IMR-90 (cell line): ENCODE results near the gene PALM. TPM values are rescaled to one million over a fixed set of nuclear protein-coding genes. Genes with fewer than 3 reads are reported as not detected.

Experiments used
- ATAC-seq: fragments of 200-7000 bp; cut with Tn5 transposase; 2 replicates; pipeline ENCODE4 v1.9.1; 2020; ENCODE audit warnings: low read depth, mild to moderate bottlenecking, moderate library complexity
- BruUV-seq: library from RNA; stranded (reverse); fragments of 400-500 nt; replicated peaks from 2 replicates; lab custom pipeline; 2021; lab: Mats Ljungman, UMichigan
- CTCF ChIA-PET: fragments of 300-600 bp; formaldehyde crosslinking; extraction: SDS; loops from one replicate; lab custom pipeline; 2021; ENCODE audit warnings: antibody characterized with exemption; lab: Yijun Ruan, JAX
- POLR2A ChIA-PET: fragments of 300-600 bp; sonication (Branson Sonifier 250); formaldehyde crosslinking; loops from one replicate; lab custom pipeline; 2022; ENCODE audit warnings: antibody characterized with exemption; ENCODE audit not compliant: unreplicated experiment; lab: Charles Lee
- DNase-seq: peaks from one replicate; pipeline ENCODE4 v3.0.0; 2013
- H2AFZ ChIP-seq: replicated peaks from 2 replicates; pipeline ENCODE3; 2013; ENCODE audit warnings: low read length, mild to moderate bottlenecking; ENCODE audit not compliant: poor library complexity
- H2AK5ac ChIP-seq: 2 replicates; pipeline ENCODE4 v1.6.1; 2013; ENCODE audit warnings: low read depth, low read length, inconsistent platforms
- H2AK9ac ChIP-seq: replicated peaks from 2 replicates; pipeline ENCODE3; 2013; ENCODE audit warnings: mild to moderate bottlenecking, low read depth, low read length, moderate library complexity; ENCODE audit not compliant: poor library complexity
- H2BK120ac ChIP-seq: 2 replicates; pipeline ENCODE4 v1.6.1; 2013; ENCODE audit warnings: low read depth, low read length, inconsistent platforms
- H2BK15ac ChIP-seq: 3 replicates; pipeline ENCODE4 v1.6.1; 2013; ENCODE audit warnings: low read depth, low read length, inconsistent platforms
- H2BK20ac ChIP-seq: 2 replicates; pipeline ENCODE4 v1.6.1; 2013; ENCODE audit warnings: low read depth, mild to moderate bottlenecking, inconsistent platforms, low read length, moderate library complexity
- H2BK5ac ChIP-seq: 2 replicates; pipeline ENCODE4 v1.6.1; 2013; ENCODE audit warnings: mild to moderate bottlenecking, low read depth, low read length, inconsistent platforms; ENCODE audit not compliant: poor library complexity, severe bottlenecking
- H3K14ac ChIP-seq: replicated peaks from 2 replicates; pipeline ENCODE4 v1.6.1; 2013; ENCODE audit warnings: low read depth, low read length, inconsistent platforms
- H3K18ac ChIP-seq: 2 replicates; pipeline ENCODE4 v1.6.1; 2013; ENCODE audit warnings: low read depth, low read length, control low read depth
- H3K23ac ChIP-seq: 2 replicates; pipeline ENCODE4 v1.6.1; 2013; ENCODE audit warnings: low read depth, low read length, inconsistent platforms
- H3K27ac ChIP-seq: 2 replicates; pipeline ENCODE4 v1.5.1; 2013; ENCODE audit warnings: mild to moderate bottlenecking, control low read depth, low read length; ENCODE audit not compliant: insufficient read depth
- H3K27me3 ChIP-seq: 2 replicates; pipeline ENCODE4 v1.6.1; 2013; ENCODE audit warnings: low read length; ENCODE audit not compliant: control insufficient read depth, insufficient read depth
- H3K36me3 ChIP-seq: 2 replicates; pipeline ENCODE4 v1.6.1; 2013; ENCODE audit warnings: low read length, mixed read lengths; ENCODE audit not compliant: control insufficient read depth, insufficient read depth
- H3K4ac ChIP-seq: 2 replicates; pipeline ENCODE4 v1.6.1; 2013; ENCODE audit warnings: low read depth, low read length, inconsistent platforms
- H3K4me1 ChIP-seq: 2 replicates; pipeline ENCODE4 v1.6.1; 2013; ENCODE audit warnings: low read length, mixed read lengths; ENCODE audit not compliant: control insufficient read depth, insufficient read depth
- H3K4me2 ChIP-seq: 2 replicates; pipeline ENCODE4 v1.6.1; 2013; ENCODE audit warnings: low read depth, mild to moderate bottlenecking, control low read depth, low read length, moderate library complexity
- H3K4me3 ChIP-seq: 2 replicates; pipeline ENCODE4 v1.5.1; 2013; ENCODE audit warnings: low read depth, mild to moderate bottlenecking, control low read depth, low read length, moderate library complexity; ENCODE audit not compliant: insufficient read depth
- H3K56ac ChIP-seq: 2 replicates; pipeline ENCODE4 v1.6.1; 2013; ENCODE audit warnings: low read length, inconsistent platforms; ENCODE audit not compliant: insufficient read depth; ENCODE audit errors: extremely low read depth
- H3K79me1 ChIP-seq, 2 experiments: 2 replicates each; pipeline ENCODE4 v1.6.1; 2013; ENCODE audit warnings: low read length in 2 of 2, inconsistent platforms in 1 of 2, low read depth in 1 of 2
- H3K9ac ChIP-seq: 2 replicates; pipeline ENCODE4 v1.6.1; 2013; ENCODE audit warnings: low read depth, low read length, control low read depth
- H3K9me1 ChIP-seq: 2 replicates; pipeline ENCODE4 v1.6.1; 2013; ENCODE audit warnings: low read length, inconsistent platforms; ENCODE audit not compliant: insufficient read depth
- H3K9me3 ChIP-seq: 2 replicates; pipeline ENCODE4 v1.6.1; 2013; ENCODE audit warnings: low read length; ENCODE audit not compliant: control insufficient read depth, insufficient read depth
- H4K20me1 ChIP-seq: 2 replicates; pipeline ENCODE4 v1.6.1; 2013; ENCODE audit warnings: low read length, inconsistent platforms; ENCODE audit not compliant: insufficient read depth
- H4K5ac ChIP-seq: 2 replicates; pipeline ENCODE4 v1.6.1; 2013; ENCODE audit warnings: mild to moderate bottlenecking, low read depth, low read length, control low read depth
- H4K8ac ChIP-seq, 2 experiments: 2 replicates each; pipeline ENCODE4 v1.6.1; 2013; ENCODE audit warnings: low read depth in 2 of 2, low read length in 2 of 2, control low read depth in 1 of 2, inconsistent platforms in 1 of 2
- H4K91ac ChIP-seq: 2 replicates; pipeline ENCODE4 v1.6.1; 2013; ENCODE audit warnings: low read depth, low read length, inconsistent platforms; ENCODE audit not compliant: insufficient read depth
- MAZ ChIP-seq: IDR thresholded peaks from 2 replicates; pipeline ENCODE4 v1.6.1; 2012; ENCODE audit warnings: low read depth, mild to moderate bottlenecking, low read length, improper control_type of control experiment, moderate library complexity, borderline replicate concordance
- WGBS, 2 experiments: methylation state at CpG; one replicate each; pipeline versions ENCODE4 v1.1.5 to v1.1.7; 2013; ENCODE audit warnings: missing lambda C conversion rate in 2 of 2; ENCODE audit not compliant: insufficient read length in 1 of 2; ENCODE audit errors: extremely low coverage in 2 of 2; 5-methylcytosine and 5-hydroxymethylcytosine counted together
- dilution Hi-C: fragments of 300-500 bp; cut with HindIII; formaldehyde crosslinking; loops from one replicate; pipeline ENCODE4 v1.14.3; 2018; ENCODE audit warnings: low sequenced_read_pairs; ENCODE audit not compliant: unreplicated experiment
- in situ Hi-C: fragments of 300-500 bp; cut with MboI; formaldehyde crosslinking; loops from 3 replicates; pipeline ENCODE4 v1.14.3; 2019; ENCODE audit warnings: low sequenced_read_pairs, inconsistent platforms, mixed read lengths
- intact Hi-C: fragments of 100-400 bp; cut with micrococcal nuclease; formaldehyde crosslinking; loops from 2 replicates; pipeline ENCODE4 v1.10.0; 2022
- polyA plus RNA-seq, 3 experiments: library from polyadenylated mRNA; depleted of rRNA; stranded (reverse); fragments of >200 nt; gene quantifications; 2 replicates each; pipeline ENCODE4 v1.2.3, GENCODE V29; 2012; ENCODE audit warnings: low replicate concordance in 1 of 3
- total RNA-seq: library from RNA; depleted of rRNA; stranded (reverse); fragments of >200 nt; gene quantifications from 2 replicates; pipeline ENCODE4 v1.2.3, GENCODE V29; 2012

The PALM gene
- total and polyA plus RNA-seq, 2 of the 4 experiments (the other 2 are of a cell fraction) = 2.2 to 7.4 TPM

GRCh38 chr19:688992-689391 is 19.7 kb upstream of the PALM start:
- Histone ChIP-seq H2AK9ac (no peak overlapping the region), H3K36me3 (no peaks in the 10 kb centered on the region), H3K27me3 (no peaks in the 10 kb centered on the region), H2BK15ac (no peak overlapping the region), H3K9me3 (no peaks in the 10 kb centered on the region), H3K27ac (no peak overlapping the region), H3K9ac (no peak overlapping the region), H3K4ac (no peak overlapping the region), H3K4me3 (no peak overlapping the region), H4K91ac (no peak overlapping the region), H2BK20ac (no peak overlapping the region), H3K23ac (no peak overlapping the region), H2BK5ac (no peak overlapping the region), H3K14ac (no peak overlapping the region), H3K4me1 (peaks cover 3% of the 10 kb centered on the region; the same call in 1 of the 2 replicates), H2BK120ac (no peak overlapping the region), H4K5ac (no peak overlapping the region), H3K18ac (no peak overlapping the region), H4K8ac (no peak overlapping the region), H2AFZ (no peak overlapping the region), H3K9me1 (no peaks in the 10 kb centered on the region), H3K79me1 (no peaks in the 10 kb centered on the region), H4K20me1 (no peaks in the 10 kb centered on the region), H3K4me2 (no peak overlapping the region), H3K56ac (no peak overlapping the region), H2AK5ac (no peak overlapping the region)
- no peak for DNase-seq
- 75% methylated on average over 8 of the region's 17 CpGs; no CpG with 5 or more reads in 1 of the 2 experiments for WGBS, 2 experiments
- no peak for TF ChIP-seq MAZ
- ATAC-seq = no peak
- intact Hi-C loops = no loop called here
- BruUV-seq = no TSS peak
- ChIA-PET CTCF (no interaction called here), POLR2A (no interaction called here)
- in situ Hi-C loops = no loop called here
- dilution Hi-C loops = no loop called here
